Neural progenitor cell (in vitro differentiated cells): Measurements from ENCODE around the gene DHDH.
"Not testable (repeated sequence)": the region's sequence is repeated elsewhere in the genome, so short reads cannot be mapped to it uniquely, and the experiment has no call there.

Source experiments
- CTCF ChIP-seq: fragments of 200-600 bp; sonication (generic); IDR thresholded peaks from 2 replicates; pipeline ENCODE4 v1.5.1; 2017; ENCODE audit warnings: antibody characterized with exemption, mild to moderate bottlenecking
- EZH2 ChIP-seq: fragments of 200-600 bp; sonication (generic); IDR thresholded peaks from 2 replicates; pipeline ENCODE4 v1.6.1; 2017; ENCODE audit warnings: antibody characterized with exemption, mild to moderate bottlenecking, moderate library complexity
- EZH2phosphoT487 ChIP-seq: fragments of 200-600 bp; sonication (generic); IDR thresholded peaks from 2 replicates; pipeline ENCODE4 v1.6.1; 2017; ENCODE audit warnings: antibody characterized with exemption

- not testable (repeated sequence) for TF ChIP-seq CTCF, EZH2phosphoT487, EZH2
Observed at GRCh38 chr19:48909424-48910077, 23.9 kb upstream of the DHDH start.
